GM19351 (cell line): Measurements from ENCODE around the gene NOP9.

ENCODE experiments used
- ATAC-seq: cut with Tn5 transposase; IDR thresholded peaks from one replicate; pipeline ENCODE4 v1.9.1; 2021; ENCODE audit warnings: mild to moderate bottlenecking, moderate library complexity; ENCODE audit not compliant: unreplicated experiment

Gene NOP9

DNA sequence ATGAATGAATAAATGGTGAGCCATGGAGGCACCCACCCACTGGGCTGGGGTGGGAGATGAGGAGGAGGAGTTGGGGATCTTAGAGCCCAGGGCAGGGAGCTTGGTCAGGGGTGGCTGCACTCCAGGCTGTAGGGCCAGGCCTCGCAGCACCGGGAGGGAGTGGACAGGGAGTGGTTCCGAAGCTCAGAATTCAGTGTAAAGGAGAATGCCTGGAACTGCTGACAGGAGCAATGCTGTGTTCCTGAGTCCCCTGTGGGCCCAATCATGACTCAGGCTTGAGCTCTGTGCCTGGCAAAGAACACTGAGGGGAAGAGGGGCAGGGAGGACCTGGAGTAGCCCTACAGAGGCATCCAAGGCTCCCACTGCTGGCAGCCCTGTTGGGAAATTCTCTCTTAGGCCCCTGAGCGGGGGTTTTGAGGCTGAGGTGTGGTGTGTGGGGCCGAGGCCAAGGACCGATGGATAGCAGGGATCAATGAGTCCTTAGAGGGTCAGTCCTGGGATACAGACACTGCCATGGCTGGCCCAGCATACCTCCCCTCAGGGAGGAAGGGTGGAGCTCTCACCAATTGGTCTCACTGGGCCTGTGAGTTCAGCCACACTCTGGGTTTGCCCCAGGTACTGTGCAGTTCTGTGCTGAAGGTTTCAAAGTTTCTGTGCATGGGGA, 18.7 kb upstream of the NOP9 start:
- no peak for ATAC-seq

DNA sequence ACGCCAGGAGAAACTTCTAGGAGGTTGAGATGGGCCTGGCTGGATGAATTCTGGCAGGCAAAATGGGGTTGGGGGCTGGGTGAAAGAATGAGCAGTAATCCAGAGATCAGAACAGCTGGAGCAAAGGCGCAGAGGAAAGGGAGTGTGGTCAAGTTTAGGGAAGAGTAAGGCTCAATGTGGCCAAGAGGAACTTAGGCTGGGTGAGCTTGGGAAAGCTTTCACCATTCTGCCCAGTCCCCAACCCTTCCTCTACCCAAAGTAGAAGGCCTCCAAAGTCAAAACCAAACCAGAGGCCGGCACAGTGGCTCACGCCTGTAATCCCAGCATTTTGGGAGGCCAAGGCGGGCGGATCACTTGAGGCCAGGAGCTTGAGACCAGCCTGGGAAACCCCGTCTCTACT, 18.0 kb upstream of the NOP9 start:
- no peak for ATAC-seq

DNA sequence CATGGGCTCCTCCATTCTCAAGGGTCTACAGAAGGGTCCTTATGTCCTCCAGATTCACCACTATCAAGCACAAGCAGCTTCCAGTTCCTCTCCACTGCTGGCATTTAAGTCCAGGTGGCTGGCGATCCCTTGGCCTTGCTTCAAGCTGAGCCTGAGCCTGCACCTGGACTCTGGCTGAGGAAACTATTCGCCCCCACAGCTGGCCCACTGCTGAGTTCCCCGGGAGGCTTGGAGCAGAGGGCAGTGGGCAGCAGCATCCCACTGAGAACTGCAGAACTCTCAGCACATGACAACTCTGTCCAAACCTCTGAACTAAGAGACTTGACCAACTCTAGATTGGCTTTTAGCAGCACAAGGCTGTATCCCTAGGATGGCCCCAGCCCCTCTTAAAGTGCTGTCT, 16.9 kb upstream of the NOP9 start:
- ATAC-seq, result no peak

DNA sequence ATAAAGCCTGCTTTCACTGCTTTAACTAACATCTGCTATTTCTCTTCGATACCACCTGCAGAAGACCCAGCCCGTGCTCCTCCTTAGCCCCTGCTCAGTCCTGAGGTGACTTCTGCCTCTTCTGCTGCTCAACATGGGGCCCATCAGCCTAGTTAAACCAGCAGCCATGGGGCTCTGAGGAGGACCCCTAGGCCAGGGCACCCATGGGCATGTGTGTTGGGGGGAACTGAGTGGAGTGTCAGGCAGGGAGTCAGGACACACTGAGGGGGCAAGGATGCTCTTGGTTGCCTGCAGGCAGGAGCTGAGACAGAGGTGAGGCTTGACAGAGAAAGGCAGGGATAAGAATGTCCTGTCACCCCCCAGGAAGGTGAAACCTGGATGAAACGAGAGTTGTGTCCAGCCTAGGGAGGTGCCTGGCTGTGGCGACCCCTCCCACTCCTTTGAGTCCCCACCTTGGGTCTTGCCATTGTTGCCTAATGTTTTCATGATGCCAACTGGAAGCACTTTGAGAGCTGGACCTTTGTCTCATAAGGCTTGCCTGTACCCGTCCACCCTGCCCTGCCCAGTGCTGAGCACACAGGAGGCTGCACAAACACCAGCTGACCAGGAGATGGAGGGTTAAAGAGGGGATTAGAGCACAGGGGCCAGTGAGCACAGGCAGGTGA, 15.7 kb upstream of the NOP9 start:
- no peak for ATAC-seq

DNA sequence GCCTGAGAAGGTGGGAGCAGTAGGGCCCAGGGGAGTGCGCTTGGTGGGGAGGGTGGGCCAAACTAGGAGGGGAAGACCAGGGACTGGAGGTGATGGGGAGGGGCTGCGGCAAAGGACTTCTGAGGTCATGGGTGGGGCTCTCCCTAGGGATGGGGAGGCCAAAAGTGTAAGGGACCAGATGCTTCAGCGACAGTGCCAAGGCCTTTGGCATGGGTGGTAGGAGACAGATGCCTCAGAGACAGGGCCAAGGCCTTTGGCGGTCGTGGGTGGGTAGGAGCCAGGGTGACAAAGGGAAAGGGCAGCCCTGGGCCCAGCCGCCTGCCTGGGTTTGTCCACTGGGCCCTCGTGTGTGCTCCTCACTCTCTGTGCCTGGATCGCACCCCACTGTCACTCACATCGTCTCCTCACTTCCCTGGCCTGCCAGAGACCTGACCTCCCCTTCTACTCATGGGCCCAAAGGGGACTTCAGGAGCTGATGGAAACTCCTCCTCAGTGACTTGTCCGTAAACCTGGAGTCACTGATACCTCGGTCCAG, 15.1 kb upstream of the NOP9 start:
- no peak for ATAC-seq

DNA sequence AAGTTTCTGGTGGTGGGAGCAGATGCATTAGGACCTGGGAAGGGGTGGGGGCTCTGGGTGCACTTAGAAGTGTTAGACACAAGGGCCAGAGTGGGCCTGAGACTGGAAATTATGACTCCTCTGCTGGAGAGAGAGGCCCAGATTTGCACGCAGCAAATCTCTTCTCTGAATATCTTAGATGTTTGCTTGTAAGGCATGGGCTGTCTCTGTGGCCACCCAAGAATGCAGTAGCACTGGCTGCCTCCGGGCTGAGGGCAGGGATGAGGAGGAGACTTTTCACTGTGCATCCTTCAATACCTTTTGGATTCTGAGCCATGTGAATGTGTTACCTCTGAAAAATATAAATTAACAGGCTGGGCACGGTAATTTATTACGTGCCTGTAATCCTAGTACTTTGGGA, 14.3 kb upstream of the NOP9 start:
- no peak for ATAC-seq

DNA sequence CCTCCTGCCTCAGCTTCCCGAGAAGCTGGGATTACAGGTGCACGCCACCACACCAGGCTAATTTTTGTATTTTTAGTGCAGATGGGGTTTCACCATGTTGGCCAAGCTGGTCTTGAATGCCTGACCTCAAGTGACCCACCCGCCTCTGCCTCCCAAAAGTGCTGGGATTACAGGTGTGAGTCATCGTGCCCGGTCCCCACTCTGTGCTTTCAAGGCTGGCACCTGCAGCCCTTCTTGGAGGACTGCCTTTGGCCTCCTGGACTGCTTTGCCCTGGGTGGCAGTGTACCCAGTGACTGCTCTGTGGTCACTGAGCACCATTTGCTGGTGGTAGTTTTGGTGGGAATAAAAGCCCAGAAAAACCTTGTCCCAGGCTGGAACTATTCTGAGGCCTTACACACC, 12.7 kb upstream of the NOP9 start:
- ATAC-seq, result no peak

DNA sequence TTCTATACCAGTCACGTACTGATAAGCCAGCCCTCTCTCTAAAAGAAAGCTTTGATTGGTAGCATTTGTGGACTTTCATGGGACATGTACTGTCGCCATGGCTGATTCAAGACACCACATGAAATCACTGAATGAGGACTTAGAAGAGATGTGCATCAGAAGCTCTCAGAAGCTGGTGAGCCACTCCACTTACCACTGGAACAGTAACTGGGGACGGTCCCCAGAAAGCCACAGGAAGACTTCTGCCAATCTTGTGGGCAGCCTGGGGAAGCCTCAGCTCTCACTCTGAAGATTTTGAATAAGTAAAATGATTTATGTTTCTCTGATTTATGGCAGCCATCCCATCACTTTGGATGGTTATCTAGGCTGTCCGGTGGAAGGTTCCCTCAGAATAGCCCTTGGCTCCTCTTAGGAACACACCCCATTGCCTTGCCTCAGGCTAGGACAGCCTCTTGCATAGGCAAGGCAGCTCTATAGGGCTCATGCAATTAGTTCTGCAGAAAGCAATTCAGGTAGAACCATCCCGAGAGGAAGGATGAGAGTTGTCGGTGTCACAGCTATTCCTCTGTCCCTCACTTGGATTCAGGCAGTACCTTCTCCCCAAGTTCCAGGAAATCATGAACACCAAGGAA, 9.9 kb upstream of the NOP9 start:
- ATAC-seq, result no peak

DNA sequence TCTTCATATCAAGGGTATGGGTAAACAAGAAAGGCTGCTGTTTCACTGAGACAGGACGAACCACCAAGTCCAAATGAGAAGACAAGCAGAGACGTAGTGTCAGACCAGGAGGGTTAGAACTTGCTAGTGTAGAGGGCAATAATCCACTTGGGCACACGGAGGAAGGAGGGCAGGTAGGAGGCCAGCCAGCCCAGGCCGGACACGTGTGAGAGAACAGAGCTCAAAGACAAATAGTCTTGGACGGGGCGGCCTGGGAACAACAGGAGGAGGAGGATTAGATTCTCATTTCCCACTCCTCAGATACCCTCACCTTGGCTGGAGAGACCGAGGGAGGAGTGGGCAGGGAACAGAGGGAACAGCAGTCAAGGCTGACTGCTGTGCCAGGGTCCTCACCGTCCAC, 8.9 kb upstream of the NOP9 start:
- no peak for ATAC-seq

DNA sequence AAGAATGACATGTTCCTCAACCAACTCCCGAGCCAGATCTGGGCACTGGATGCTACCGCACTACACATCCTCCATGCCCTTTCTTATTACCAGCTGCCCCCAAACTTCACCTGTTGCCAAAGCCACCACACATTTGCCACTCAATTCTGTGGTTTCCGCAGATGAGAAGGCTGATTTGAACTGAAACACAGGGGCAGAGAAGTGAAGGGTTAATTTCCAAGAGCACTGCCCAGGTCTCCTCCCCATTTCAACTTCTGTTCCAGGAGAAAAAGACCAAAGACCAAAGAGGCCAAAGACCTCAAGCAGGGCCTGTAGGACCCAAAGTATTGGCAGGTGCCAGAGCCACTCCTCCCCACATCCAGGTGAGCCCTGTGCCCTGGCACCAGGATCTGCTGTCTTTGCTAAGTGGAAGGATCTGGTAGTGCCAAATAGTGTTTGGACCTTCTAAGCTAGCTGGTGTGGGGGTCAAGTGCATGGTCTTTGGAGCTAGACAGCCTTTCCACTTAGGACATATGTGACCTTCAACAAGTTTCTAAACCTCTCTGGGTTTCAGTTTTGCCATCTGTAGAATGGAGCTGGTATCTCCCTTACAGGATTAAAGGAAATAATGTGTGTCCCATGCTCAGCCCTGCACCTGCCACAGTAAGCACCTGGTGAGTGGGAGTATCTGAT, 8.1 kb upstream of the NOP9 start:
- no peak for ATAC-seq

DNA sequence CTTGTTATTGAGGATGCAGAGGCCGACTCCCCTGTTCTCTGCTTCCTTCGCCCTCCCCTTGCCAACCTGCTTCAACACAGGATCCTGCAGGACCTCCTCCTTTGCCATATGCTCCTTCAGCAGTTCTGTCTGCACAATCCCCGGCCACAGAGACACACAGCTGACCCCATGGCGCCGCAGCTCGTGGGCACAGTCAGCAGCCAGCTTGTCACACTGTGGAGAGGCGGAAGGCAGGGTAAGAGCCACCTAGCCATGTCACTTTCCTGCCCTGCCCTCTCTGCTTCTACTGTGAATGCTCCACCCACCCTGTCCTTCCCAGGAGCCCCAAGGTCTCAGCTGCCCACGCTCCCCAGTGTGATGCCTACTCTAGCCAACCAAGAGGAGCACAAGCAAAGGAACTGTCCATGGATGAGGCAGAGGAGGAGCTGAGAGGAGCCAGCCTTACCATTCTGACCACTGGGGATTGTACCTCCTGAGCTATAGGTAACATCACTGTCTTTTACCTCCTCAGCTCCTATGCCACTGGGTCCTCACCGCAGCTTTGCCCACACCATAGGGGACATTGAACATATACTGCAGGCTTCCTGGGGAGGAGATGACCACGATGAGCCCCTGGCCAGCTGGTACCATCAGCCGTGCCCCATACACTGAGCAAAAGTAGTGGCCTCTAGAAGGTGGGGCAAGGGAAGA, 7.4 kb upstream of the NOP9 start:
- ATAC-seq, result no peak

DNA sequence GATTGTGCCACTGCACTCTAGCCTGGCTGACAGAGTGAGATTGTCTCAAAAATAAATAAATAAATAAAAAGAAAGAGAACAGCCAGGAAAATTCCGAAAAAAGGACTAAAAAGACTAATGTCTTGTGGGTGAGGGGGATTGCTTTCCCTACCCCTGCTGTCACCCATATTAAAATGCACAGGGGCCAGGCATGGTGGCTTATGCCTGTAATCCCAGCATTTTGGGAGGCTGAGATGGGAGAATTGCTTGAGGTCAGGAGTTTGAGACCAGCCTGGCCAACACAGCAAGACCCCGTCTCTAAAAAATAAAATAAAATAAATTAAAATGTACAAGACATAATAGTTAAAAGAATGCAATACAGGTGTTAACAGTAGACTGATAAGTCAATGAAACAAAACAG, 6.1 kb upstream of the NOP9 start:
- ATAC-seq, result no peak

DNA sequence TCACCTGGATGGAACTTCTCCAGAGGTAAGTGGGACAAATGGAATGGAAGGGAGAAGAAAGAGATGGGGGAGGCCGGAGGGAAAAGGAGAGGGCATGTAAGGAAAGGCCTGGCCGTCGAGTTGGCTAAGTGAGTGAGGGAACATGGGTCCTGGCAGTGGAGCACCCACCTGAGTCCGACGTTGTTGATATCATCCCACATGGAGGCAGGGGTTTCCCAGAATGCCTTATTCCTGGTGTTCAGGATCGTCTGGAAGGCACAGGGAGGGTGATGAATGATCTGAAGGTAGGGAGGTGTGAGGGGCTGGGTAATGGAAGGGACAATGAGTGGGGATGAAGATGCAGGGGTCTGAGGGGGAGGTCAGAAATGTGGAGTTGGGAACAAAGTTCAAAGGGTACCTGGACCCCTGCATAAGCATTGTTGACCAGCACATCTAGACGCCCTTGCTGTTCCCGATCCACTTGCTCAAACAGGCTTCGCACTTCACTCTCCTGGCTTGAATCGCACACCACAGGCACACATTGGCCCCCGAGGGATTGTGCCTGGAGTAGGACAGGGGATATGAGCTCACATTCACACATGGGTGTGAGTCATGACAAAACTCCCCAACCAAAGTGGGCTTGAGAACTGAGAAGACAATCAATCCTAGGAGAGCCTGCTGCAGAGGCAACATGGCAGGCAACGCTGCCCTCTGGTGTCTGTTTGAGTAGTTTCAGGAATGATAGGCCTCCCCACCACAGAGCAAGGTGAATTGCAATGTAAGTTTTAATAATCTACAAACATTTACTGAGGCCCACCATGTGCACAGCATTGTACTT, 3.1 kb upstream of the NOP9 start:
- peak; percentile 52 for ATAC-seq

DNA sequence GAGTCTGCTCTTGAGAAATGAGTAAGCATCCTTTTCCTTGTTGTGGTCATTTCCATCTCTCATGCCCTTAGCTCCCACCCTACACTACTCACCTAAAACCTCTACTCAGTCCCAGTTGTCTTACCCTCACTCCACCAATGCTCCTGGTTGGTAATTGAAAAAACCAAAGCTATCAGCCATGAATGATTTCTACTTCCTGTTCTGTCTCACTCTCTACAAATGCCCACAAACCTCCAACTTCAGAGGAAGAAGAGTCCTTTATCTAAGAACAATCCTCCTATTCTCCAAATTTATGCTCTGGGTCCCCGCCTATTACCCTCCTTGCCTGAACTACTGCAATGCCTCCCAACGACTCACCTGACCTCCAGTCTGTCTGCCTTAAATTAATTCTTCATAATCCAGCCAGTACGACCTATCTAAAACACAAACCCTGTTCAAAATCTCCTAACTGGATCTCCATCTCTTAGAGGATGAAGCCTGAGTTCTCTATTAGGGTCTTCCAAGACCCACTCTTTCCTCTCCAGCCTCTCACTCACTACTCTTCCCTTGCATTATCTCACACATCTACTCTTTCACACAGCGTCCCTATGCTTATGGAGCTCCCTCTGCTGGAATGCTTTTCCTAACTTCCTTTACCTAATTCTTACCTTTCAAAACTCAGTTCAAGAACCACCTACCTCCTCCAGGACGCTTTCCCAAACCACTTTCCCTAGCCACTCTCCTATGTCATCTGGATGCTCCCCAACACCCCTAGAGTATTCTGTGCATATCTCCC, 2.3 kb upstream of the NOP9 start:
- peak; percentile 7 for ATAC-seq

DNA sequence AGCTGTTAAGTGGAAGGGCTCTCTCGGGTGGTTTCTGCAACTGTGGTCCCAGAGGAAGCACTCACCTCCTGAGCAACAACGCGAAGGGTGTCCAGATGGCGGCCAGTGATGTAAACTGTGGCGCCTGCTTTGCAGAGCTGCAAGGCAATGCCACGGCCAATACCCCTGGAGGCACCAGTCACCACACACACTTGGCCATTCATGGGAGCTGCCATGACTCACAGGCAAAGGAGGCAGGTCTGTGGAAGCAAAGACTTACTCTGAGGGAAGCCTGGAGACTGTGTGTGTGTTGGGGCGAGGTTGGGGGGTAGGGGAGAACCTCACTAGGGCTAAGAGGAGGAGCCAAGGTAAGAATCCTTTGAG, 777 bp upstream of the NOP9 start:
- no peak for ATAC-seq

DNA sequence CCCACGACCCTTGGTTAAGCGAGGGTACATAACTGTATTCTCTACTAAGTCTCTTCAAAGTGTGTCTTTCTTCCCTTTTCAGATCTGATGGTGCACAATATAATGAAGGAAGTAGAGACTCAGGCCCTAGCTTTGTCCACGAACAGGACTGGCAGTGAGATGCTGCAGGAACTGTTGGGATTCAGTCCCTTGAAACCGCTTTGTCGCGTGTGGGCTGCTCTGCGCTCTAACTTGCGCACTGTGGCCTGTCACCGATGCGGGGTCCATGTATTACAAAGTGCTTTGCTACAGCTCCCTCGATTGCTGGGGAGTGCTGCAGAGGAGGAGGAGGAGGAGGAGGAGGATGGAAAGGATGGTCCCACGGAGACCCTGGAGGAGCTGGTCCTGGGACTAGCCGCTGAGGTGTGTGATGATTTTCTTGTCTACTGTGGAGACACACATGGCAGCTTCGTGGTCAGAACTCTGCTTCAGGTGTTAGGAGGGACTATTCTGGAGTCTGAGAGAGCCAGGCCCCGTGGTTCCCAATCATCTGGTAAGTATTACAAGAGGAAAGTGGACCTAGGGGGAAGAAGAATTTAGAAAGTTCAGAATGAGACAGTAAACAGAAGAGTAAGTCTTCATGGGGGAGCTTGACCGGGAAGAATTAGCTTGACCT, 803 bp downstream of the NOP9 start:
- no peak for ATAC-seq

DNA sequence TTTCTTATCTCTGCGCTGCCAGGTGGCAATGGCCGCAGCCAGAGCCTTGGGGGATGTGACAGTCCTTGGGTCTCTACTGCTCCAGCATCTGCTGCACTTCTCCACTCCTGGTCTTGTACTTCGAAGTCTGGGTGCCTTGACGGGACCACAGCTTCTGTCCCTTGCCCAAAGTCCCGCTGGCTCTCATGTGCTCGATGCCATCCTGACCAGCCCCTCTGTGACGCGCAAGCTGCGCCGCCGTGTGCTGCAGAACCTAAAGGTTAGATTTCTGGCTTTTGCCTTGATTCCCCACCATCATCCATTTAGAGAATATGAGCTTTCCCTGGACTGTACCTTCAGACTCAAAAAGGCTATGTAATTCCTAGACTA, 4.4 kb downstream of the NOP9 start:
- no peak for ATAC-seq

DNA sequence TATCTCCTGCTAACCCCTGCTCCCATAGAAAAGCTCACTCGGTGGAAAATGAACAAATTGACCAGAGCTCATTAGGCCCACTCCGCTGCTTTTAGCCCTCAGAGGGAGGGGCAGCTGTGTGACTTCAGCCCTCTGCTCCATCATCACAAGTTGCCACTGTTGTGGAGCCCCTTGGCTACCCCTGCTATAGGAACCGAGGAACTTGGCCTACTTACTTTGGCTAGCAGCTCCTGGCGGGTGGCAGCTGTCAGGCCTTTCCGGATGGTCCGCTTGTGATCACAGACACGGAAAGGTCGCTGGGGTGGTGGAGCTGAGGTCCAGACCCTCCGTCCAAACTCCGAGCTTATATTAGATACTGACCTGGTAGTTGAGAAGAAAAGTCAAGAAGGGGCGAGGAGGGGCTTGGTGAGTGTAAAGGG, 7.5 kb downstream of the NOP9 start:
- no peak for ATAC-seq
